Panc1 (cell line): Measurements from ENCODE around the gene IRF2.

ENCODE experiments used
- CTCF ChIP-seq: fragments of 450-650 bp; IDR thresholded peaks from 2 replicates; pipeline ENCODE4 v1.5.1; 2017; ENCODE audit warnings: mild to moderate bottlenecking
- TCF7L2 ChIP-seq: IDR thresholded peaks from 2 replicates; pipeline ENCODE4 v1.6.1; 2011; ENCODE audit warnings: mild to moderate bottlenecking, low read depth, low read length, inconsistent platforms

GRCh38 chr4:184473499-184474262 is 669 bp downstream of the IRF2 start:
- TF ChIP-seq CTCF = no peak
- TF ChIP-seq TCF7L2 = no peak
